NCI-H345 treated with DMSO at 0.1 percent for 48 hours (cell line): ENCODE results near the gene KLHL25.

ENCODE experiments used
- DNase-seq: peaks from one replicate; lab custom pipeline; 2025; ENCODE audit not compliant: unreplicated experiment; lab: John Stamatoyannopoulos, UW

KLHL25 gene

GRCh38 chr15:85777250-85778106 is 17.2 kb downstream of the KLHL25 start:
- DNase-seq, result no peak

- DNase-seq, result no peak
These were observed 20.8 kb downstream of the KLHL25 start for GRCh38 chr15:85773970-85774369.

GRCh38 chr15:85773249-85773648 is 21.5 kb downstream of the KLHL25 start:
- DNase-seq, result no peak

- peak; percentile 7 for DNase-seq
These were observed 22.1 kb downstream of the KLHL25 start for GRCh38 chr15:85772668-85773067.

GRCh38 chr15:85771781-85772445 is 22.8 kb downstream of the KLHL25 start:
- no peak for DNase-seq

- no peak for DNase-seq
These were observed 23.5 kb downstream of the KLHL25 start for GRCh38 chr15:85771271-85771670.

GRCh38 chr15:85770096-85771041 is 24.4 kb downstream of the KLHL25 start:
- DNase-seq, result no peak

GRCh38 chr15:85769182-85769900 is 25.4 kb downstream of the KLHL25 start:
- no peak for DNase-seq

- DNase-seq, result no peak
These were observed 26.0 kb downstream of the KLHL25 start for GRCh38 chr15:85768595-85769168.

GRCh38 chr15:85767785-85768529 is 26.8 kb downstream of the KLHL25 start:
- DNase-seq, result no peak

- DNase-seq, result no peak
These were observed 28.5 kb downstream of the KLHL25 start for GRCh38 chr15:85766001-85766831.

GRCh38 chr15:85764649-85765277 is 30.0 kb downstream of the KLHL25 start:
- DNase-seq, result no peak

GRCh38 chr15:85763673-85764633 is 30.8 kb downstream of the KLHL25 start:
- no peak for DNase-seq

- DNase-seq, result no peak
These were observed 31.6 kb downstream of the KLHL25 start for GRCh38 chr15:85763157-85763556.

- DNase-seq, result no peak
These were observed 32.0 kb downstream of the KLHL25 start for GRCh38 chr15:85762756-85763127.

- no peak for DNase-seq
These were observed 32.5 kb downstream of the KLHL25 start for GRCh38 chr15:85762039-85762755.

GRCh38 chr15:85761635-85762034 is 33.1 kb downstream of the KLHL25 start:
- DNase-seq, result no peak
